HG02840 (cell line): ENCODE results near the gene PHF12.

Source experiments
- ATAC-seq: cut with Tn5 transposase; IDR thresholded peaks from one replicate; pipeline ENCODE4 v1.9.1; 2021; ENCODE audit warnings: mild to moderate bottlenecking, moderate library complexity, moderate number of reproducible peaks; ENCODE audit not compliant: unreplicated experiment, low FRiP score

The PHF12 gene

DNA sequence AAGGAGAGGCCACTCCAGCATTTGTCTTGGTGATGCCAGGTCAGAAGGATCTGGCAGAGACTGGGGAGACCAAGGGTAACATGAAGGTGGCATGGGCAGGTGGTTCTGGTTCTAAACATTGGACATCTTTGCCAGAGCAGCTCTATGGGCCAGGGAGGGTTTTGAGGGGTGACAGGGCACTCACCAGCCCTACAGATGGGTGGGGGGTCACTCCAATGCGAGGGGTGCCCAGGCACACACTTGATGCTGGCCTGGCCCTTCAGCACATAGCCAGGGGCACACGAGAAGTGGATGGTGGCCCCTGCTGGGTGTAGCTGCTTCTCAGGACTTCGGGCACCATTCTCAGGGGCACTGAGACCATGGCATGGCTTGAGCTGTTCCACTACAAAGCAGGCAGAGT lies 5.5 kb upstream of the PHF12 start:
- ATAC-seq = no peak

DNA sequence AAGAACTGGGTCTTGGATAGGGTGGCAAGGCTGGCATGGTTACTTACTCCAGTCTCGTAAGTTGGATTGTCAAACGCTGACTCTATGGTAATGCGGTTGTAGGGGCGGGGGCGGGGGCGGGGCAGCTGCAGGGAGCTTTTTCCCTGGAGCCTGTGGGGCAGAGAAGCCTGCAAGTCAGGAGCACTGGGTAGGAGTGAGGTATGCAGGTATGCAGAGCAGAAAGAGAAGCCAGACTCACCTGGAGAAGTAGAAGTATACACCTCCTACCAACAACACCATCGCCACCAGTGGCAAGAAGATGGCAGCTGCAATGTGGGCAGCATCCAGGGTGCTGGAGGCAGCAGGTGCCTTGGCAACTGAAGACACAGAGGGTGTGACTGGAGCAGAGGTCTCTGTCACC lies 4.8 kb upstream of the PHF12 start:
- ATAC-seq = no peak

DNA sequence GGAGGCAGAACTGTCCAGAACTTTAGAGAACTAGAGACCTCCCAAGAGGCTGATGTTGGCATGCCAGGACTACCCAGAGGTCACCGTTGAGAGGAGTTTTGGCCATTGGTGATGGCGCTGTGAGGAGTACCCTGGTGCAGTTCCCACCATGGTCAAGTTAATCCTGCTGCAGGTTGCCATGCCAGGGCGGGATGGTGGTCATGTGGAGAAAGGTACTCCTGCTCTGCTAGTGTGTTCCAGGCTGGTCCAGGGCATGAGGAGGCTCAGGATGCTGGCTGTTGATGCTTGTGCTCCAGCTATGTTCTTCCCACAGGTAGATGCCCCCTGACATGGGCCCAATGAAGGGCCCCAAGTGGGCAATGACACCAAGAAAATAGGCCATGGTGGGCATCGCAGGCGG lies 4.1 kb upstream of the PHF12 start:
- no peak for ATAC-seq

DNA sequence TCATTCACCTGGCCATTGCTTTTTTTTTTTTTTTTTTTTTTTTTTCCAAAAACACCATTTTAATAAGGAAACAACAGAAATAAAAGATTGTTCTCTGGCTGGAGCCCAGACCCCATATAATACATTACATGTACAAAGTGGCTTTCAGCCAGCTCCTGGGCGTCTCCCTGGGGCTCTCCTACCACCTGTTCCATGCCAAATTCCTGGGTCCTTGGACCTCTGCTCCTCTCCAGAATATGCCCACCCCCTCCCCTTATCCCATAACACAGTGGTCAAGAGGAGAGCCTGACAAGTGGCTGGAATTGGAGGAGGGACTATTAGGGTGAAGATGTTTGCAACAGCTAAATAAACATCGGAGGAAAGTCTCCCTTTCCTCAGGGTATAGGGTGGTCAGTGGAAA lies 3.6 kb upstream of the PHF12 start:
- no peak for ATAC-seq

DNA sequence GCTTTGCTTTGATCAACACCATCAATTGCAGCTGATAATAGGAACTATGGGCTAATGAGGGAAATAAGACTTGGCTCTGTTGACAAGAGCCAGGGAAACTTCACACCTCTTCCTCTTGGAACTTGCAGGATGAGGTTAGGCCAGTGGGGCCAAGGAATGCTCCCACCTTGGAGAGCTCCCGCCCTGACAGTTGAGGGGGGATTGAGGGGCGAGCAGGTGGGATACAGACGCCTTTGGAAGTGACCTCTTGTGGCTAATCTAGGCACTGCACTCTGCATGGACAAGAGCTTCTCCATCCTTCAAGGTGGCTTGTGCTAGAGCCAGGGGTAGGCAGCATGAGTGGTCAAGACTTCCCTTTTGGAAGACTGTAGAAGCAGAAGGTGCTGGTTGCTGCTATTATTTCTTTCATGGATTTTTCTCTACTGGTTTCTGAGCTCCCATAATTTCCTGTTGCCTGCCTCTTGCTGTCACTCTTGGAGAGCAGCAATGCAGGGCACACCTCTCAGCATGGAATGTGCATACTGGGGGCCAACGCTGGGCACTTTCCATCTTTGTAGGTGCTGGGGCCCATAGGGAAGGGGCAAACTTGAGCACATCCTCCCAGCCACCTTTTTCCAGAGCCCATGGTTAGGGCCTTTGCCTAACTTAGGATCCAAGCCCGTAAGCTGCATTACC lies 2.3 kb upstream of the PHF12 start:
- no peak for ATAC-seq

DNA sequence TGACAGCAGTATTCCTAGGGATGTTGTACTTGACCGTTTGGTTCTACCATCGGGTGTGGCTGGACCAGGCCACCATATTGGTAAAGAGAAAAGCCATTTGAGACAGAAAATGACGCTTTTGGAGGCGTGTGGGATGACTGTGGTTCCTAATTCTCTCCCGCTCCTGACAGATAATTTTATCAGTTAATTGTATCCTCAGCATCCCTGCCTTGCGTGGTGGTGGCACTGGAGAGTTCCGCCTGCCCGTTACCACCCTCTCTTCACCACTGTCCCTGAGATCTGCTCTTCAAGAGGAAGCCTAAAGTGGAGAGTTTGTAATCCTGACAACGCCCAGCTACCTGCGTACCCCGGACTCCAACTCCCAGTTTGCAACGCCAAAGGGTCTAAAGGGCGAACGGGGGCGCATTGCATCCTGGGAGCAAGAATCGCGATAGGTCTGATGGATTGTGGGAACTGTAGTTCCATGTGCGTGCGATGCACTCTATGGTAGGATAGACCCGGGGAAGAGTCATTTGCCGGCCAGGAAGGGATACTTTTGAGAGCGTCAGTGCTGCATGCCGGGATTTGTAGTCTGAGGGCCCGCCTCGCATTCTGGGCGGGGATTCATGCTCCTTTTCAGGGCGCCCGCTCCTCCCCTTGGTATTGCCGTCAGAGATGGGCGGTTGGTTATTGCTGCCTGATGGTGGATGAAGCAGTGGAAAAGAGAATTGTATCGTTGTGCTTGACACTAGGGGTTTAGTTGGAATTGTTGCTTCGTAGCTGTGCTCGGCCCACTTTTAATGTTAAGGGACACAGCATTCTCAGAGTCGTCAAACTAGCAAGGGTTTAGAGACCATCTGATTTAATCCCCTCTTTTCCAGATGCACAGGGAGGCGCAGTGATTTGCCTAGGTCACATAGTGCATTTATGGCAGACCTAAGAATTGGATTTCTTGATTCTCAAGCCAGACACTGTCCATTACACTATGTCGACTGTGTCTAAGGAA lies 965 bp upstream of the PHF12 start:
- peak; percentile 43 for ATAC-seq

DNA sequence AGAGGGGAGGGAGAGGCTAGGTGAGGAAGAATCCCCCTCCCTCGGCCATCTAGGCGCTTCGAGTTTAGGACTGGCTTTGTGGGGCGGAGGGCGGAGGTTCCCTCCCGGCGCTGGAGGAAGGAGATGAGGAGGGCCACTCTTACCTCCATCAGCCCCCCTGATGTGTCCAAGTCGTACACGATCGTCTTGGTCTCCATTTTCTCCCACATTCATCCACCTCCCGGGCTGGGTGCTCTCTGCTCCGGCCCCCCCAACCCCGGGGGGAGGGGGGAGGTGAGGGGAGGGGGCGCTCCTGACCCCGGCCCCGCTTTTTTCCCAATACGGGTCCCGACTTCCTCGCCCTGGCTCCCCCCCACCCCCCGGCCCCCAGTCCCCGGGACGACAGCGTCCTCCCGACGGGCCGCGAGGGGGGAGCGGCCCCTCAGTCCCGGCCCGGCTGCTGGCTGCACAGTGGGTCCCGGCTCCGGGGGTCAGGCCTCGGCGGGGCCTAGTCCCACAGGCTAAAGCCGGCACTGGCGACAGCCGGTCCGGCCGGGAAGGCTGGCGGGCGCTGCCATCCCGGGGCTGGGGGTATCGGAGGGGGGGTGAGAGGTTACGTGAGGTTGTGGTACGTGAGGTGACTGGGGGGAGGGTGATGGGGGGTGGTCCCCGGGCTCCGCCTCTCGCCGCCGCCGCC lies 428 bp downstream of the PHF12 start:
- no peak for ATAC-seq

DNA sequence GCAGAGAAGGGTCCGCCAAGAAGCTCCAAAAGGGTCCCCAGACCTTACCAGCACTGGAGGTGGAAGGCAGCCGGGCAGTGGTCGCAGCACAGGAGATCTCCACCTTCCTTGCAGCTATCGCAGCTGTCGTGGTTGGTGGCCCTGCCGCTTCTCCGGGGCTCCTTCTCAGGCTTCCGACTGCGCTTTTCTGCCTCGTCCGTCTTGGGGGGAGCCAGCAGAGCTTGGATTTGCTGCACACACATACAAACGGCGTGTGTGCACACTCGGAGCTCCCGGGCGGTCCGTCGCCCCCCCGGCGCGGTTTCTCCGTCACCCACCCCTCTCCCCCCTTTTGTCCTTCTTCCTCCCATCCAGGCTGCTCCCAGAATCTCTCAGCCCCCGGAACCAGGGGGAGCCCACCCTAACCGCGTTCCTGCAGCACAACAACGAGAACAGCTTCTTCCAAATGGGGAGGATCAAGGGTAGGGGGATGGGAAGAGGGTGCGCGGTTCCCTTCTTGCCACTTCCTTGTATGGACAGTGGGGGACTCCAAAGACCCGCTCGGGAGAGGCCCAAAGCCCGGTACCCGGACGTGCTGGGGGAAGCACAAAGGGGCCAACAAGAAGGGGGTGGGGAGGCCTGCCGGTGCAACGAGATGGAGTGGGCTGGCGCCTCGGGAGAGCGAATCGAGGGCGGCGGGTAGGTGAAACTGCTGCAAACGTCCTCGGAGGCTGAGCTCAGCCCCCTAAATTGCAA lies 1.1 kb downstream of the PHF12 start:
- ATAC-seq = no peak

DNA sequence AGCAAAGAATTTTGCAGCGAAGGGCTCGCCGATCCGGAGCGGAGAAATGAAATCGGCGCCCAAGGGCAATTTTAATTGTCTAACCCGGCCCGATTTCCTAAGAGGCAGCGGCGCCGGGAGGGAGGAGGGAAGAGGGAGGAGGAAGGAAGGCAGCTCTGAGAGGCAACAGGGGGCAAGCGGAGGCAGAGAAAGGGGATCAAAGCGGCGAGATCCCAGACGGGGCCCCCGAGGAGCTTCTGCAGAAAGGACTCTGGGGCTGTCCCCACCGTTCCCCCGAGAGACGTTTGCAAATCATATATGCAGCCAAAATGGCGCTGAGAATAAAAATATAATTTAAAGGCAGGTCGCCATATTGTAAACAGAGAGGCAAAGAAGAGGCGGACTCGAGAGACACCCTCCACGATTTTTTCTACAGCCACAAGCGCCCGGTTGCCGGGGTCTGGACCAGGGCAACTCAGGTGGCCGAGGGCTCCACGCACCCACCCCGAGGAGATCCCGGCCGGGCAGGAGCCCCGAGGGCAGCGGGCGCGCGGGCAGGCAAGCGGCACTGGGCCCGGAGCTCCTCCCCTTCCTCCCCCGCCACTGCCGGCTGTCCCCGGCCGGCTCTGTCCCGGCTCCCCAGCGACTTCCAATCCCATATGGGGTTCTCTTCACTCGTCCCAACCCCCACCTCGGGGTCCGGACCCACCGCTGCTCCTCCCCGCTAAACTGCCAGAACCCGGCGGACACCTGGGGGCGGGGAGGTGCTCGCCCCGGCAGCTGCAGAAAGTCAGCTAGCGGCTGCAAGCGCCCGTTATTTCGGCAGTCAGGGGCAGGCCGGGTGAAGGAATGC lies 1.9 kb downstream of the PHF12 start:
- no peak for ATAC-seq

DNA sequence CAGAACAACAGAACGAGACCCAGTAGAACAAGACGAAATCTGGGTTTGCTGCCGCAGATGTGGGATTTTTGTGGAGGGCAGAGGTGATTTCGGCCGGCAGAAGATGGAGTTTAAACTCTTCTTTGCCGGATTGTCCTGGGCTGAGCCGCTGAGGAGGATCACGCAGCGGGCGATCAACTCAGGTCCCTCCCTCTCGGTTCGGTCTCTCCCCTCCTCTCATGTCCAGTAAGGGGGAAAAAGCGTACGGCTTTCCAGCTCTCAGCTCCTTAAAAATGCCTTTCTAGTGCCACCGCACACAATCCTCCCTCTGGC lies 2.5 kb downstream of the PHF12 start:
- no peak for ATAC-seq

DNA sequence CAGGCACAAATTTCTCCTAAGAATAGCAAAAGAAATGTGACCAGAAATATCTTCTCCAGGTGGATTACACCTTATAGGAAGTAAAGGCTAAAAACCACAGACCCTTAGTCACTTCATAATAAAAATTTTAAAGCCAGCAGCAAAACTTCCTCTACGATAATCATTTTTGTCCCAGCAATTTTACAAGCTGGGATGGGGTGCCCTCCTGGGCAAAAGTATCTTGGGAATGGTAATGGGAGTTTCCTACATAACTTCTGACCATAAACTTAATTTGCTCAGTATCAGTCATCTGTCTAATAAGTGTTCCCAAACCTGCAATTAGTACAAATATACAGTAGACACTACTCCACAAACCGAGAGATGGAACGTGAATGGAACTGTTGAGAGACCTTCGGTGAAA lies 3.0 kb downstream of the PHF12 start:
- no peak for ATAC-seq

DNA sequence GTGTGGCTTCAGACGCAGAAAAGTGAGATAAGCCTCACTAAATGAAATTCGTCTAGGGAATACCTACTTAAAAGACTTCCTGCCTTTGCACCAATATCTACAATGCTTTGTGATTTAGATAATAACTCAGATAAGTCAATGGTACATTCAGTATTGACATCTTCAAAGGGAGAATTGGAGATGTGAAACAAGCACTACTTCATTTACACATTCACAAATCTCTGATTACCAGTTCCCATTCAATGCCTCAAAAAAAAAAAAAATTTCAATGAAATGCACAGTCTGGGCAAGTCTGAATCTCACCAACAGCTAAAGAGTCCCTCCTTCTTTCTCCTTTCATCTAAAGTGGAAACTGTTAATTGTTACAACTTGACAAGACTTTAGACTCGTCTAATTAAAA lies 3.7 kb downstream of the PHF12 start:
- ATAC-seq = no peak

DNA sequence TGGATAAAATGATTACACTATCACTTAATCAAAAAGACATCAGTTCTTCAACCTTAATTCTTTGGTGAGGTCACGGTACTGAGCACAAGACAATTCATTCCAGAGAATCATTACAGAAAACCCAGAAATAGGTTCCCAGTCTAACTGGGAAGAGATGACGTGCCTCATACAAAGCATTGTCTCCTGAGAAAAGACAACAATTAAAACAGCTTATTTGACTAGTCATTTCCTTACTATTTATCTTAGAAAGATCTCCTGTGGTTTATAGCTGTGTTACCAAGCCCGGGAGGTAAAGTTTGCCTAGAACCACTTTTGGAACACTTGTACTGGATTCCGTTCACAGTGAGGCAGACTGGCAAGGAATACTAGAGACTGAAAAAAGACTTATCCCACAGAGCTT lies 5.1 kb downstream of the PHF12 start:
- no peak for ATAC-seq

DNA sequence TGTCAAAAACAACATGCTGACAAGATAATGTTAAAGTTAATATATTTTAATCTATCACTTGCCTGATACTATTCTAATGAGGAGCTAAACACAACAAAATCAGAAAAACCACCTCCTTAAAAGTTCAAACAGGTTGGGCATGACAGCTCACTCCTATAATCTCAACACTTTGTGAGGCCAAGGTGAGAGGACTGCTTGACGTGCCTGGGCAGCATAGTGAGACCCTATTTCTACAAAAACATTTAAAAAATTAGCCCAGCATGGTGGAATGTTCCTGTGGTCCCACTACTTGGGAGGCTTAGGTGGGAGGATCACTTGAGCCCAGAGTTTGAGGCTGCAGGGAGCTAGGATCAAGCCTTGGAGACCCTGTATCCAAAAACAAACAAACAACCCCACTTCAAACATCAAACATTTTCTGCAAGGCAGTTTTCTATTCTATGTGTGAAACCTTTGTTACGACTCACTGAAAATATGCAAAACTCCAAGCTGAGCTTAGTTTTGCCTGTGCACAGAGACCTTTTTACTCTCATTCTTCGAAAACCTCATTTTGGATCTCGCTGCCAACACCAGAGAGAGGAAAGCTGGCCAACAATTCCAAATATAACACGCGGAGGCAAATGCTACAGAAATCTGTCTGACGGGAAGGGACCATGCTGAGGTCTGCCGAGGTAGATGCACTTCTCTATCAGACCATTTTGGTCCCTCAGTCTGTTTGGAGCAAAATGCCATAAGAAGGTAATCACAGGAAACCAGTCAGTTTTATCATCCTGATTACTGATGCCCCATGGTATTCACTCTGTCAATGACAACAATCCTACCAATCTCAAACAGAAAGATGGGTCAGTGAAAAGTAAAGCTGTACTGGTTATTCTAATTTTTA lies 6.2 kb downstream of the PHF12 start:
- ATAC-seq = no peak

DNA sequence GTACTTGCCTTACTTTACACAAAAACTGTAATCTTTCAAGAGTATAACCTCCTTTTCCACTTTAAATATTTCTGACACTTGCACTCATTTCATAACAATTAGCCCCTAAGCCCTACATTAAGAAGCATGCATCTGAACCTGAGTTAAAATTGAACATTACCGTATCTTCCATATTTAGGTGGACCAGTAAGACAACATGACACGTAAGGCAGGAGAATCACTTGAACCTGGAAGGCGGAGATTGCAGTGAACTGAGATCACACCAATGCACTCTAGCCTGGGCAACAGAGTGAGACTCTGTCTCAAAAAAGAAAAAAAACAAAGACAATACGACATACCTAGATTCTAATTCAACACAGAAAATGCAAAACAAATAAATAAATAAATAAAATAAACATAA lies 7.0 kb downstream of the PHF12 start:
- ATAC-seq = no peak

DNA sequence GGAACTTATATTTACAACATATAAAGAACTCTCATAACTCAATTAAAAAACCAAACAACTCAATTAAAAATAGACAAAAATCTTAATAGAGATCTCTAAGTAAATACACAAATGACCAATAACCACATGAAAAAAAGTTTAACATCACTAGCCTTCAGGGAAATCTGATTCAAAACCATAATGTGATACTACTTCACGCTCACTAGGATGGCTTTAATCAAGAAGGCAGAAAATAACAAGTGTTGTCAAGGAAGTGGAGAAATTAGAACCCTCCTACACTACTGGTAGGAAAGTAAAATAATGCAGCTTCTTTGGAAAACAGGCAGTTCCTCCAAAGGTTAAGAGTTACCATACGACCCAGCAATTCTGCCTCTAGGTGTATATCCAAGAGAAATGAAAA lies 8.4 kb downstream of the PHF12 start:
- no peak for ATAC-seq

DNA sequence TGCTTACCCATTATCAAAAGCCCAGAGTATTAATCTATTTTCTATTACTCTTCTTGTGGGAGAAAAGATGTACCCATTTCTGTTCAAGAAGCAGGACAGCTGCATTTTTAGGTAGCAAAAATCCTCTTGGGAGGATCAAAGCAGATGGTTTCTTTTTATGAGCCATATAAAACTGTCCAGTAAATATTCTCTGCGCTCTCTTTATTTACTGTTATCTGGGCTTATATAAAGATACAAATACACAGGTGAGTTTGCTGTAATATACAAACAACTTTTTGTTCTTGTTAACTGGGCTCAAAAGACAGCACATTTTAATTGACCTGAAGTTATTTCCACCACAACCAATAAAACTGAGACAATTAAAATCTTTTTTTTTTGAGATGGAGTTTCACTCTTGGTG lies 10.1 kb downstream of the PHF12 start:
- no peak for ATAC-seq

DNA sequence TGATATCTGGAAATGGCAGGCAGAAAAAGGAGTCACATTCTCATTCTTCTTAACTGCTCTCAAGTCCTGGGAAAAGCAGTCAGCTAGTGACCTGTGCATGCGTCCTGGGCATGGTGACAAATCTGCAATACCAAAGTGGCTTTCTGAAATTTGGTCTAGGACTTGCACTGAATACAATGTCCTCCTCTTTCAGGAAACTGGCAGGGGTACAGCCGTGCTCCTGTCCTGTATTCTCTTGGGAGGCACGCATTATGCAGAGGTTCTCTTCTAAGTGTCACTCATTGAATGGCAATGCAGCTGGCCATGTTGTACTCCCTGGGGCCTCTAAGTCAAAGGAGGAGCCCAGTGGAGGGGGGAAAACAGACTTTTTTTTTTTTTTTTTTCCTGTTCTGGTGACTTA lies 10.6 kb downstream of the PHF12 start:
- no peak for ATAC-seq

DNA sequence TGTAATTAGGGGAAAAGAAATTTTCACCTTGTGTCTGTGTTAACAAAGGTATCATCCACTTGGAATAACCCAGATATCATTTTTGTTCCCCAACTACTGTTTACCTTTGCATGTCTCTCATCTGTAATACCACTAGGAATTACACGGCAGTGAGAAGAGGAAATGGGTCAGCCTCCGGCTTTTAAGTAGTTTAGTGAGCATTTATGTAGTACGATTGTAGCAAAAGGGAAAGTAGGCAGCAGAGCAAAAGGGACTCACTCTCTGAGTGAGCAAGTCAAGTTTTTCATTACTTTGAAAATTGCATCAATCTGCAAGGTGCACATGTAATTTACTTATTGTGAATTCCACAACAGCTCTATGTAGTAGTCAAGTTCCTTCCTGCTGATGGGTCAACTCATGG lies 11.2 kb downstream of the PHF12 start:
- ATAC-seq = no peak
